Neuronal stem cell (in vitro differentiated cells): ENCODE data around the gene ANKS1A.
A peak's percentile ranks its signal among the peaks of the same experiment; 100 is the strongest.

Source experiments
- DNase-seq: peaks from one replicate; pipeline ENCODE4 v3.0.0-alpha.2; 2013; ENCODE audit warnings: low spot score
- H2AFZ ChIP-seq: one replicate; pipeline ENCODE4 v1.6.1; 2013; ENCODE audit warnings: mild to moderate bottlenecking, low read length, inconsistent platforms
- H2AK5ac ChIP-seq: 2 replicates; pipeline ENCODE4 v1.6.1; 2013; ENCODE audit warnings: low read depth, mild to moderate bottlenecking, inconsistent platforms, low read length, moderate library complexity, mixed read lengths
- H2BK120ac ChIP-seq: 2 replicates; pipeline ENCODE4 v1.6.1; 2013; ENCODE audit warnings: low read depth, mild to moderate bottlenecking, inconsistent platforms, low read length, moderate library complexity, mixed read lengths
- H2BK12ac ChIP-seq: one replicate; pipeline ENCODE4 v1.6.1; 2013; ENCODE audit warnings: low read length, inconsistent platforms
- H2BK15ac ChIP-seq: 2 replicates; pipeline ENCODE4 v1.6.1; 2013; ENCODE audit warnings: mild to moderate bottlenecking, low read length, inconsistent platforms, mixed read lengths
- H2BK5ac ChIP-seq: one replicate; pipeline ENCODE4 v1.6.1; 2013; ENCODE audit warnings: inconsistent platforms, mild to moderate bottlenecking, low read length, moderate library complexity
- H3K14ac ChIP-seq: one replicate; pipeline ENCODE4 v1.6.1; 2013; ENCODE audit warnings: low read length, inconsistent platforms
- H3K18ac ChIP-seq: 2 replicates; pipeline ENCODE4 v1.6.1; 2013; ENCODE audit warnings: low read length, inconsistent platforms
- H3K23ac ChIP-seq: 2 replicates; pipeline ENCODE4 v1.6.1; 2013; ENCODE audit warnings: low read depth, mild to moderate bottlenecking, mixed read lengths, low read length, inconsistent platforms; ENCODE audit not compliant: poor library complexity
- H3K27ac ChIP-seq: replicated peaks from 3 replicates; pipeline ENCODE4 v1.5.1; 2013; ENCODE audit warnings: low read length, inconsistent platforms
- H3K27me3 ChIP-seq, 3 experiments: 2 replicates each; pipeline ENCODE4 v1.6.1; 2013; ENCODE audit warnings: low read length in 3 of 3, mild to moderate bottlenecking in 2 of 3, inconsistent platforms in 1 of 3, low read depth in 1 of 3, mixed read lengths in 1 of 3, moderate library complexity in 1 of 3; ENCODE audit not compliant: control insufficient read depth in 3 of 3, insufficient read depth in 3 of 3
- H3K36me3 ChIP-seq, 2 donors: replicated peaks in 1 of 2; 2 replicates each; pipeline ENCODE4 v1.6.1; 2013; ENCODE audit warnings: low read length in 2 of 2; ENCODE audit not compliant: control insufficient read depth in 2 of 2, insufficient read depth in 2 of 2
- H3K4ac ChIP-seq: 2 replicates; pipeline ENCODE4 v1.6.1; 2013; ENCODE audit warnings: inconsistent platforms, mild to moderate bottlenecking, low read length, moderate library complexity
- H3K4me1 ChIP-seq, 2 donors: 1 replicate in 1 of 2; 2 replicates in 1 of 2; pipeline ENCODE4 v1.6.1; 2013; ENCODE audit warnings: low read length in 2 of 2, low read depth in 1 of 2; ENCODE audit not compliant: control insufficient read depth in 2 of 2, insufficient read depth in 1 of 2
- H3K4me2 ChIP-seq: one replicate; pipeline ENCODE4 v1.6.1; 2013; ENCODE audit warnings: mild to moderate bottlenecking, low read length, inconsistent platforms; ENCODE audit not compliant: insufficient read depth, poor library complexity, severe bottlenecking
- H3K4me3 ChIP-seq, 2 donors: 2 replicates each; pipeline ENCODE4 v1.5.1; 2013; ENCODE audit warnings: low read length in 2 of 2, mild to moderate bottlenecking in 2 of 2, inconsistent platforms in 1 of 2, moderate library complexity in 1 of 2
- H3K79me1 ChIP-seq: one replicate; pipeline ENCODE4 v1.6.1; 2013; ENCODE audit warnings: low read depth, mild to moderate bottlenecking, inconsistent platforms, low read length, moderate library complexity
- H3K9ac ChIP-seq: one replicate; pipeline ENCODE4 v1.6.1; 2013; ENCODE audit warnings: mild to moderate bottlenecking, low read depth, low read length, inconsistent platforms; ENCODE audit not compliant: poor library complexity
- H3K9me3 ChIP-seq, 2 donors: replicated peaks in 1 of 2; 2 replicates each; pipeline versions ENCODE3 to v1.6.1; 2013; ENCODE audit warnings: low read length in 2 of 2, mild to moderate bottlenecking in 2 of 2, inconsistent platforms in 1 of 2, low read depth in 1 of 2, mixed read lengths in 1 of 2, moderate library complexity in 1 of 2; ENCODE audit not compliant: control insufficient read depth in 2 of 2, insufficient read depth in 1 of 2
- H4K8ac ChIP-seq: one replicate; pipeline ENCODE4 v1.6.1; 2013; ENCODE audit warnings: low read depth, mild to moderate bottlenecking, inconsistent platforms, low read length, moderate library complexity
- H4K91ac ChIP-seq: one replicate; pipeline ENCODE4 v1.6.1; 2013; ENCODE audit warnings: low read length, low read depth, mild to moderate bottlenecking, inconsistent platforms; ENCODE audit not compliant: poor library complexity
- WGBS, 2 donors: extraction: QIAGEN DNeasy Blood & Tissue Kit; methylation state at CpG; one replicate each; pipeline ENCODE4 v1.1.7; 2013; ENCODE audit warnings: missing lambda C conversion rate in 2 of 2, mixed read lengths in 1 of 2; ENCODE audit not compliant: insufficient read length in 2 of 2, insufficient replicate concordance in 1 of 2; ENCODE audit errors: extremely low coverage in 2 of 2; 5-methylcytosine and 5-hydroxymethylcytosine counted together

Gene ANKS1A

GRCh38 chr6:35049900-35050756 lies 161.1 kb downstream of the ANKS1A start:
- H3K4ac ChIP-seq, result no peak overlapping the region
- no peak overlapping the region for H3K4me2 ChIP-seq
- H3K4me1 ChIP-seq, result peaks cover 52 to 58% of the 10 kb centered on the region in 2 donors
- no peaks in the 10 kb centered on the region for H3K9me3 ChIP-seq
- no peak overlapping the region for H2BK120ac ChIP-seq
- no peak overlapping the region for H2AFZ ChIP-seq
- DNase-seq, result no peak
- H3K23ac ChIP-seq, result no peak overlapping the region
- no peaks in the 10 kb centered on the region for H3K79me1 ChIP-seq
- H2BK15ac ChIP-seq, result no peak overlapping the region
- H3K27ac ChIP-seq, result no peak overlapping the region
- H3K36me3 ChIP-seq, result peaks cover 0 to 2% of the 10 kb centered on the region in 2 donors
- peak overlapping the region; percentile 30 for H2AK5ac ChIP-seq
- no peak overlapping the region for H2BK5ac ChIP-seq
- no peak overlapping the region for H3K4me3 ChIP-seq
- no peak overlapping the region for H3K14ac ChIP-seq
- no CpG with 5 or more reads among the region's 10 CpGs for WGBS, 2 donors
- H3K9ac ChIP-seq, result no peak overlapping the region
- H3K27me3 ChIP-seq, result no peaks in the 10 kb centered on the region
- no peak overlapping the region for H4K8ac ChIP-seq
- no peak overlapping the region for H4K91ac ChIP-seq
- peak overlapping the region; percentile 76 for H3K18ac ChIP-seq
- no peak overlapping the region for H2BK12ac ChIP-seq

DNA sequence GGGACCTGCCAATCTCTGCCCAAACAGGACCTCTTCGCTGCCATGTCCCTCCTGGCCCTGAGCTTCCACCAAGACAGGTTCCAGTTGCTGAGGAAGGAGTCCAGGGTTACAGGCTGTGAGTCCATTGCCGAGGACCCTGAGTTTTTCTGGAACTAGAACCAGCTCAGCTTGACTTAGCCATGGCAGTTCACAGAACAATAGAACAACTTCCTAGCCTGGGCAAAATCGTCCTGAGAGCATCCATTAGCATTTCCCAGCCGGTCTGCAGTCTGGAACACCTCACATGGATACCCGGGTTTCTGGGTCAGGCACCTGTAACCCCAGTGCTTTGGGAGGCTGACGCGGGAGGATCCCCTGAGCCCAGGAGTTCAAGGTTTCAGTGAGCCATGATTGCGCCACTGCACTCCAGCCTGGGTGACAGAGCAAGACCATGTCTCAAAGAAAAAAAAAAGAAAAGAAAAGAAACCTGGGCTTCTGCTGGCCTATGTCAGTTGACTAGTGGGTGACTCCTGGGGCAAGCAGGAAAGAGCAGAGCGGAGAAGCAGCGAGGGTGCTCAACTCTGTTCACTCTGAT lies 161.8 kb downstream of the ANKS1A start:
- Histone ChIP-seq H3K14ac (no peak overlapping the region), H2BK120ac (no peak overlapping the region), H4K91ac (no peak overlapping the region), H3K36me3 (peaks cover 0 to 2% of the 10 kb centered on the region in 2 donors), H3K9ac (no peak overlapping the region), H3K27me3 (no peaks in the 10 kb centered on the region), H2BK15ac (no peak overlapping the region), H3K4ac (no peak overlapping the region), H3K4me2 (no peak overlapping the region), H3K23ac (no peak overlapping the region), H4K8ac (no peak overlapping the region), H3K4me1 (peaks cover 45 to 51% of the 10 kb centered on the region in 2 donors), H3K18ac (peak overlapping the region; percentile 76), H2BK5ac (no peak overlapping the region), H3K79me1 (no peaks in the 10 kb centered on the region), H3K27ac (no peak overlapping the region), H3K9me3 (no peaks in the 10 kb centered on the region), H2AK5ac (peak overlapping the region; percentile 30), H2AFZ (no peak overlapping the region), H2BK12ac (no peak overlapping the region), H3K4me3 (no peak overlapping the region)
- no CpG with 5 or more reads among the region's 10 CpGs for WGBS, 2 donors
- DNase-seq, result no peak

DNA sequence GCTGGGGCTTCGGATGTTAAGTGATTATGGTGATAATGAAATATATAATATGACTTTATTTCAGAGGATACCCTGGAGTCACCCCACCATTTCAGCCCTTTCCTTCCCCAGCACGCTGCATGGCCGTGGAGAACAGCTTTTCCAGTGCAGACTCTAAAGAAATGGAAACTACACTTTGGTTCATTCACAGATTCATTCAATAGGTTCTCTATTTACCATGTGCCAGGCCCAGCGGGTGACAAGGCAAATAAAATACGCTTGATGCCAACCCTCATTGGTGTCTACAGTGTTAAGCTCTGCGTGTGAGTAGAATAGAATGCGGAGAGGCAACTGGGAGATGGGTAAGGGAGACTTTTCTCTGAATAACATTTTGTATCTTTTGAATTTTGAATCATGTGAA lies 162.3 kb downstream of the ANKS1A start:
- no peak overlapping the region for H3K4me2 ChIP-seq
- no peak overlapping the region for H3K27ac ChIP-seq
- H3K79me1 ChIP-seq, result no peaks in the 10 kb centered on the region
- peaks cover 45% of the 10 kb centered on the region in 2 donors for H3K4me1 ChIP-seq
- H2BK12ac ChIP-seq, result no peak overlapping the region
- no peak overlapping the region for H3K4ac ChIP-seq
- no peak overlapping the region for H4K8ac ChIP-seq
- no peak overlapping the region for H2AK5ac ChIP-seq
- H3K9me3 ChIP-seq, result no peaks in the 10 kb centered on the region
- no peak overlapping the region for H2AFZ ChIP-seq
- H3K18ac ChIP-seq, result no peak overlapping the region
- no peak for DNase-seq
- H4K91ac ChIP-seq, result no peak overlapping the region
- H3K27me3 ChIP-seq, result no peaks in the 10 kb centered on the region
- no peak overlapping the region for H2BK120ac ChIP-seq
- no peak overlapping the region for H3K9ac ChIP-seq
- H2BK5ac ChIP-seq, result no peak overlapping the region
- H3K14ac ChIP-seq, result no peak overlapping the region
- no CpG with 5 or more reads among the region's 7 CpGs for WGBS, 2 donors
- H3K23ac ChIP-seq, result no peak overlapping the region
- H3K36me3 ChIP-seq, result peaks cover 0 to 2% of the 10 kb centered on the region in 2 donors
- no peak overlapping the region for H3K4me3 ChIP-seq
- no peak overlapping the region for H2BK15ac ChIP-seq

GRCh38 chr6:35051997-35052583 lies 163.0 kb downstream of the ANKS1A start:
- H3K18ac ChIP-seq, result no peak overlapping the region
- peaks cover 38 to 43% of the 10 kb centered on the region in 2 donors for H3K4me1 ChIP-seq
- H3K27me3 ChIP-seq, result no peaks in the 10 kb centered on the region
- no peak overlapping the region for H3K14ac ChIP-seq
- H2AK5ac ChIP-seq, result no peak overlapping the region
- H3K4ac ChIP-seq, result no peak overlapping the region
- H2BK12ac ChIP-seq, result no peak overlapping the region
- no peak overlapping the region for H4K8ac ChIP-seq
- peaks cover 0 to 2% of the 10 kb centered on the region in 2 donors for H3K36me3 ChIP-seq
- H2BK15ac ChIP-seq, result no peak overlapping the region
- no peak overlapping the region for H3K4me3 ChIP-seq
- no peak overlapping the region for H3K27ac ChIP-seq
- no peak overlapping the region for H2AFZ ChIP-seq
- no peaks in the 10 kb centered on the region for H3K9me3 ChIP-seq
- no peak overlapping the region for H2BK120ac ChIP-seq
- no peak overlapping the region for H4K91ac ChIP-seq
- no CpG with 5 or more reads among the region's 7 CpGs for WGBS, 2 donors
- no peak overlapping the region for H2BK5ac ChIP-seq
- no peaks in the 10 kb centered on the region for H3K79me1 ChIP-seq
- no peak overlapping the region for H3K23ac ChIP-seq
- H3K4me2 ChIP-seq, result no peak overlapping the region
- no peak overlapping the region for H3K9ac ChIP-seq
- DNase-seq, result no peak
